ENCODE measurements around the gene OXER1.
A peak's percentile ranks its signal among the peaks of the same experiment; 100 is the strongest.

The OXER1 gene

DNA sequence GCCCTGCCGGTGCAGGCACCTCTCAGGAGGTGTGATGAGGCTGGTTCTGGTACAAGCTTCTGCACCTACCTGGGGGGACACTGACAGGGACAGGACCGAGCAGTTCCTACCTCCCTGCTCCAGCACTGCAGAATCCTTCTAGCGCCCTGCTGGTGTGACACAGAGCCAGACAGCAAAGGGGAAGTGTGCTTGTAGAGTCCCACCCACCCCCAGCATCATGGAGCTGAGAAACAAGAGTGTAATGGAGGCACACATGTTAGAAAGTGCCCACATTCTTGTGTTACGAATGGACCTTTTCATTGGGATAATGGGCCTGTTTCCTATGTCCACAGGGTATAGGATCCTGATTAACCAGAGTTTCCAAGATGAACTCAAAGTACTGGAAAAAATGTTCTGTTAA, 38.3 kb downstream of the OXER1 start:
- no peak for DNase-seq (ENCODE audit: extremely low read depth, low read depth)
- no peak overlapping the region for H3K4me3 ChIP-seq (replicated peaks; ENCODE audit: low read depth, low read length)
- TF ChIP-seq, protein P1, sequence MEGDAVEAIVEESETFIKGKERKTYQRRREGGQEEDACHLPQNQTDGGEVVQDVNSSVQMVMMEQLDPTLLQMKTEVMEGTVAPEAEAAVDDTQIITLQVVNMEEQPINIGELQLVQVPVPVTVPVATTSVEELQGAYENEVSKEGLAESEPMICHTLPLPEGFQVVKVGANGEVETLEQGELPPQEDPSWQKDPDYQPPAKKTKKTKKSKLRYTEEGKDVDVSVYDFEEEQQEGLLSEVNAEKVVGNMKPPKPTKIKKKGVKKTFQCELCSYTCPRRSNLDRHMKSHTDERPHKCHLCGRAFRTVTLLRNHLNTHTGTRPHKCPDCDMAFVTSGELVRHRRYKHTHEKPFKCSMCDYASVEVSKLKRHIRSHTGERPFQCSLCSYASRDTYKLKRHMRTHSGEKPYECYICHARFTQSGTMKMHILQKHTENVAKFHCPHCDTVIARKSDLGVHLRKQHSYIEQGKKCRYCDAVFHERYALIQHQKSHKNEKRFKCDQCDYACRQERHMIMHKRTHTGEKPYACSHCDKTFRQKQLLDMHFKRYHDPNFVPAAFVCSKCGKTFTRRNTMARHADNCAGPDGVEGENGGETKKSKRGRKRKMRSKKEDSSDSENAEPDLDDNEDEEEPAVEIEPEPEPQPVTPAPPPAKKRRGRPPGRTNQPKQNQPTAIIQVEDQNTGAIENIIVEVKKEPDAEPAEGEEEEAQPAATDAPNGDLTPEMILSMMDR (IDR thresholded peaks at IDR 0.05; ENCODE audit: low read depth, low read length, missing control alignments), result no peak

DNA sequence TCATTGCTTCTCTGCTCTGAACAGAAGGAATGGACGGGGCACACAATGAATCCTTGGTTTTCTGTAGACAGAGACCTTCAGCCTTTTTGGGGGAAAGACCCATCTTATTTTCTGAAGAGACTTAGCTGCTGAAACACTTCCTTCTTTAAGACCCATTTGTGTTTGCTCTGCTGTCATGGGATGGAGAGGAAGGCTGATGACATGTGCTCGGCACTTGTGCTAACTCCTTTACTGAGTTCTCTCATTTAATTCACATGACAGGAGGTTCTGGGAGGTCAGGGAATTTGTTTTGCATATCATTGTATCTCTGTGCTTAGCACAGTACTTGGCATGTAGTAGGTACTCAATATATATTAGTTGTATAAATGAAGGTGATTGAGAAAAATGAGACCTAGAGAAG, 39.0 kb downstream of the OXER1 start:
- TF ChIP-seq, protein P1 (IDR thresholded peaks at IDR 0.05; ENCODE audit: low read depth, low read length, missing control alignments), result no peak
- H3K4me3 ChIP-seq (replicated peaks; ENCODE audit: low read depth, low read length), result no peak overlapping the region
- DNase-seq (ENCODE audit: extremely low read depth, low read depth), result no peak

DNA sequence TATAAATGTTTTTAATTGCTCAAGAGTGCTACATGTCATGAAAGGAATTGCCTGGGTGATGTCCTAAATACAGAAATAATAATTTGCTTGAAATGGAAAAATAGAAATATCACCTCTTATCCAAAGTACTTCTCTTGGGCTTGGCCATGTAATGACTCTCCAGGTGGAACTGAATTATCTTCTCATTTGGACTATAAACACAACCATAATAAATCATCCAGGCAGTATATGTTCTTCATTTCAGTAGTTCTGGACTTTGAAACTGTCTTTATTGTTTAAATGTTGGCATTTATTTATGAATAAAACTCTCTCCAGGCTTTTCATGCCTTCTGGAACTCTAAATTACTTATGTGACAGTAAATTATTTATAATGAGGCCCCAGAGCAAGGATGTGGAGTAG, 40.5 kb downstream of the OXER1 start:
- TF ChIP-seq, protein P1 (IDR thresholded peaks at IDR 0.05; ENCODE audit: low read depth, low read length, missing control alignments), result no peak
- DNase-seq (ENCODE audit: extremely low read depth, low read depth), result no peak

DNA sequence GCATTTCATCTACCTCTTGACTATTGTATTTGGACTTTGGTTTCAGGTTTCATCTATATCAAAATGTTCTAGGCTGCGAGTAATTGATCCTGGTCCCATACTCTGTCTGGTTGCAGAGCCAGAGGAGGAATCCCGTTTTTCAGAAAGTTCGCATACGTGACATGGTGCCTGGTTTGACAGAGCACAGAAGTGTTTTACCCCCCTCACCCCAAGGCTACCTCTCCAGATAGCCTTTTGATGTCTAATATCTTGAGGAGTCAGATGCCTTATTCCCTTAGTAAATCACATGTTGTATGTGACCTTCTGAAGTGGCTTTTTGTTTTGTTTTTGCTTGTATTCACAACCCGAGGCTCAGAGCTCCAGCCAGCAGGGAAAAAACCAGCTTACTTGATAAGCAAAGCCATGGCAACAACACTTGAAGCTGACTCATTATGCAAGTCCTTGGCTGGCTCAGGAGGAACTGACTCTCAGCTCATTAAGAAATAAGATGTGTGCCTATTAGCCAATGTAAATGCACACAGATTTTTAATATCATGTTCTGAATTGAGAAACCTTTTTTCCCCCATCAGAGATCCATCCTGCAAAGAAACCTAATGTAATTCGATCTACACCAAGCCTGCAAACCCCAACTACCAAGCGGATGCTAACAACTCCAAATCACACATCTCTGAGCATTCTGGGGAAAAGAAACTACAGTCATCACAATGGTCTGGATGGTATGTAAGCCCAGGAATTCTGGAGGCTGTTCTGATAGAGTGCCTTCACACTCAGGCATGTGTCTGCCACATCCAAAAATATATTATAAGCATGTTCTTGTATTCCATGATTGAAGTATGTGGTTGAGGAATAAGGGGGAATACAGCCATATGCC, 41.4 kb downstream of the OXER1 start:
- no peak overlapping the region for H3K4me3 ChIP-seq (replicated peaks; ENCODE audit: low read depth, low read length)
- DNase-seq (ENCODE audit: extremely low read depth, low read depth), result peak; percentile 25

More for the DNA sequence above, 40.5 kb downstream of the OXER1 start:
- no peak overlapping the region for H3K4me3 ChIP-seq (replicated peaks; ENCODE audit: low read depth, low read length)

DNA sequence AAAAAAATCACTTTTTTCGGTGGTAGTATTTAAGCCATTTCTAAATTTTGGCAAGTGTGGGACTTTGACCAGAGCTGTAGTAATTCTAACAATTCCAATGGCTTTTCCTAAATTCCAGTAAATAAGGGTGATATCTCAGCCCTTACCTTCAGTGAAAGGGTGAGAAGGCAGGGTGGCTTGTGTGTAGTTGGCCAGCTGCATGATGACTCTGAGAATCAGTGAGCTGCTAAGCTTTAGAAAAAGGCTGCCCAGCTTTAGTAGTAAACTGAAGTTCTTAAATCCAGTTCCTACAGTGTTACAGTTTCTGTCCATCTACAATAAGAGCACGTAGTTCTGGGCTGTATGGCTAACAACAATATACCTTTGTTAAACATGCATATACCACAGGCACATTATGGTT, 42.0 kb downstream of the OXER1 start:
- no peak for DNase-seq (ENCODE audit: extremely low read depth, low read depth)
- TF ChIP-seq, protein P1 (IDR thresholded peaks at IDR 0.05; ENCODE audit: low read depth, low read length, missing control alignments), result no peak
- no peak overlapping the region for H3K4me3 ChIP-seq (replicated peaks; ENCODE audit: low read depth, low read length)

More for the DNA sequence above, 41.4 kb downstream of the OXER1 start:
- TF ChIP-seq, protein P1 (IDR thresholded peaks at IDR 0.05; ENCODE audit: low read depth, low read length, missing control alignments), result no peak

DNA sequence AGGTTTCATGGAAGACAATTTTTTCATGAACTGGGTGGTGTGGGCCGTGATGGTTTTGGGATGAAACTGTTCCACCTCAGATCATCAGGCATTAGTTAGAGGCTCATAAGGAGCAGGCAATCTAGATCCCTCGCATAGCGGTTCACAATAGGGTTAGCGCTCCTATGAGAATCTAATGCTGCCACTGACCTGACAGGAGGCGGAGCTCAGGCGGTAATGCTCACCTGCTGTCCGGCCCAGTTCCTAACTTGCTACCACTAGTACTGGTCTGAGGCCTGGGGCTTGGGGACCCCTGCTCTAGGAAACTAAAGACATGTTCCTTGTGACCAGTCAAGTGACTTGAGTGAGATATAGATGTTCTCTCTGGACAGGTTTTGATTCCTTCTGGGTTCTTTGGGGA, 49.2 kb downstream of the OXER1 start:
- no peak overlapping the region for H3K4me3 ChIP-seq (replicated peaks; ENCODE audit: low read depth, low read length)
- TF ChIP-seq, protein P1 (IDR thresholded peaks at IDR 0.05; ENCODE audit: low read depth, low read length, missing control alignments), result no peak
- no peak for DNase-seq (ENCODE audit: extremely low read depth, low read depth)

All from HFF-Myc (cell line).